K562 (cell line): Measurements from ENCODE around the gene COG6. TPM values are rescaled to one million over a fixed set of nuclear protein-coding genes. Genes with fewer than 3 reads are reported as not detected.

Experiments
- ATAC-seq: fragments of 200-7000 bp; cut with Tn5 transposase; 3 replicates; pipeline ENCODE4 v1.9.1; 2020; ENCODE audit warnings: moderate library complexity
- BruUV-seq: library from RNA; stranded (reverse); fragments of 400-500 nt; replicated peaks from 2 replicates; lab custom pipeline; 2021; lab: Mats Ljungman, UMichigan
- CTCF ChIA-PET: fragments of 300-600 bp; formaldehyde crosslinking; extraction: SDS; loops from one replicate; lab custom pipeline; 2021; ENCODE audit warnings: low intra/inter-chr PET ratio; lab: Yijun Ruan, JAX
- POLR2A ChIA-PET: fragments of 300-600, 350-650 bp; sonication (Branson Sonifier 250); formaldehyde crosslinking; extraction: SDS; loops from one replicate; lab custom pipeline; 2021; ENCODE audit warnings: antibody characterized with exemption, inconsistent platforms; lab: Yijun Ruan, JAX
- DNase-seq, 4 experiments: peaks; one replicate each; pipeline versions ENCODE4 v3.0.0 to v3.0.0-alpha.2; 2011 to 2018; ENCODE audit warnings: low spot score in 3 of 4, mixed read lengths in 3 of 4; ENCODE audit errors: extremely low read depth in 1 of 4
- FAIRE-seq: peaks from 2 replicates; lab custom pipeline; 2011; peaks lifted over from hg19 to GRCh38; lab: Jason Lieb, UNC
- H2AFZ ChIP-seq: 2 replicates; pipeline ENCODE4 v1.6.0; 2011; ENCODE audit warnings: low read depth, low read length, control low read depth, inconsistent platforms
- H3K27ac ChIP-seq: fragments of 200-600 bp; 3 replicates; pipeline ENCODE4 v1.8.0; 2011; ENCODE audit warnings: low read depth, mild to moderate bottlenecking, control low read depth, inconsistent platforms, low read length, moderate library complexity, mixed read lengths; ENCODE audit errors: extremely low read depth
- H3K27me3 ChIP-seq, 2 experiments: fragments of 300-600 bp in 1 of 2; 2 replicates in 1 of 2; 3 replicates in 1 of 2; pipeline versions ENCODE4 v1.6.0 to v1.8.0; 2011; ENCODE audit warnings: inconsistent platforms in 2 of 2, low read length in 2 of 2, mild to moderate bottlenecking in 1 of 2, mixed read lengths in 1 of 2, moderate library complexity in 1 of 2; ENCODE audit not compliant: control insufficient read depth in 2 of 2, insufficient read depth in 2 of 2
- H3K36me3 ChIP-seq: fragments of 300-600 bp; 3 replicates; pipeline ENCODE4 v1.8.0; 2011; ENCODE audit warnings: mild to moderate bottlenecking, low read length, inconsistent platforms; ENCODE audit not compliant: control insufficient read depth, insufficient read depth
- H3K4me1 ChIP-seq, 2 experiments: fragments of 200-600 bp in 1 of 2; replicated peaks in 1 of 2; 2 replicates in 1 of 2; 3 replicates in 1 of 2; pipeline versions ENCODE4 v1.5.1 to v1.8.0; 2011; ENCODE audit warnings: inconsistent platforms in 2 of 2, low read length in 2 of 2, mild to moderate bottlenecking in 1 of 2, mixed read lengths in 1 of 2, moderate library complexity in 1 of 2; ENCODE audit not compliant: control insufficient read depth in 2 of 2, insufficient read depth in 2 of 2
- H3K4me2 ChIP-seq: 2 replicates; pipeline ENCODE4 v1.6.1; 2011; ENCODE audit warnings: low read length, control low read depth, inconsistent platforms, mixed read lengths; ENCODE audit not compliant: insufficient read depth
- H3K4me3 ChIP-seq: fragments of 200-600 bp; sonication (generic), shearing (Covaris generic); 2 replicates; pipeline ENCODE4 v1.5.1; 2016; ENCODE audit warnings: control low read depth, inconsistent platforms
- H3K79me2 ChIP-seq: fragments of 200-600 bp; 3 replicates; pipeline ENCODE4 v1.8.0; 2011; ENCODE audit warnings: low read length, inconsistent platforms; ENCODE audit not compliant: control insufficient read depth, insufficient read depth
- H3K9ac ChIP-seq, 2 experiments: 2 replicates each; pipeline versions ENCODE4 v1.6.0 to v1.6.1; 2011; ENCODE audit warnings: low read depth in 2 of 2, low read length in 2 of 2, control low read depth in 1 of 2, inconsistent platforms in 1 of 2, mild to moderate bottlenecking in 1 of 2, mixed read lengths in 1 of 2; ENCODE audit not compliant: insufficient read depth in 1 of 2
- H3K9me1 ChIP-seq: one replicate; pipeline ENCODE4 v1.6.0; 2011; ENCODE audit warnings: inconsistent platforms, mild to moderate bottlenecking, low read length, moderate library complexity; ENCODE audit not compliant: control insufficient read depth, insufficient read depth
- H3K9me3 ChIP-seq: replicated peaks from 2 replicates; pipeline ENCODE4 v1.5.1; 2011; ENCODE audit warnings: low read depth, low read length, inconsistent platforms; ENCODE audit not compliant: control insufficient read depth, insufficient read depth
- H4K20me1 ChIP-seq: replicated peaks from 2 replicates; pipeline ENCODE4 v1.6.1; 2011; ENCODE audit warnings: low read length, inconsistent platforms, mixed read lengths; ENCODE audit not compliant: control insufficient read depth, insufficient read depth
- CBFB ChIP-seq: sonication (generic); formaldehyde crosslinking; IDR thresholded peaks from 2 replicates; pipeline ENCODE4 v1.4.0; 2020; ENCODE audit warnings: mild to moderate bottlenecking, missing genetic modification reagents
- CXXC5 ChIP-seq: fragments of 250-450 bp; sonication (Bioruptor Pico); IDR thresholded peaks from 2 replicates; pipeline ENCODE4 v1.8.0; 2022; ENCODE audit warnings: inconsistent platforms, mild to moderate bottlenecking, moderate library complexity
- MEIS2 ChIP-seq: fragments of 450-650 bp; IDR thresholded peaks from 2 replicates; pipeline ENCODE4 v1.6.1; 2014; ENCODE audit warnings: mild to moderate bottlenecking; ENCODE audit not compliant: partially characterized antibody
- TAL1 ChIP-seq: fragments of 450-650 bp; IDR thresholded peaks from 2 replicates; pipeline ENCODE4 v1.6.1; 2016; ENCODE audit warnings: mild to moderate bottlenecking
- THRA ChIP-seq: fragments of 450-650 bp; IDR thresholded peaks from 2 replicates; pipeline ENCODE4 v1.6.1; 2017; ENCODE audit warnings: mild to moderate bottlenecking, moderate library complexity
- ZNF232 ChIP-seq: sonication (generic); formaldehyde crosslinking; IDR thresholded peaks from 2 replicates; pipeline ENCODE4 v1.8.0; 2022; ENCODE audit warnings: mild to moderate bottlenecking, missing genetic modification reagents
- WGBS: fragments of 100-300 bp; shearing (Covaris generic); methylation state at CpG from one replicate; pipeline ENCODE4 v1.1.6; 2016; ENCODE audit warnings: low coverage, mixed read lengths; ENCODE audit not compliant: insufficient coverage; ENCODE audit errors: missing lambda C conversion rate; 5-methylcytosine and 5-hydroxymethylcytosine counted together
- in situ Hi-C: fragments of 300-500 bp; cut with MboI; formaldehyde crosslinking; loops from 4 replicates; pipeline ENCODE4 v1.15.0; 2018; ENCODE audit warnings: inconsistent platforms, mixed read lengths
- intact Hi-C: fragments of 100-400 bp; cut with micrococcal nuclease; formaldehyde crosslinking; loops from 2 replicates; pipeline ENCODE4 v1.14.2; 2022
- polyA plus RNA-seq, 8 experiments: library from polyadenylated mRNA; depleted of rRNA in 4 of 8; stranded (reverse) in 5 of 8; unstranded in 3 of 8; fragments of >200 nt; fragmentation: Nextera tagmentation in 2 of 8; fragmentation: Illumina TruSeq in 1 of 8; extraction: Ambion mirVana in 2 of 8; extraction: Trizol in 1 of 8; gene quantifications; 2 replicates each; pipeline versions ENCODE4 v1.2.1 to v1.2.3, GENCODE V29; 2011 to 2014; ENCODE audit warnings: inconsistent platforms in 1 of 8, missing spikeins in 1 of 8
- total RNA-seq, 7 experiments: library from RNA; depleted of rRNA in 6 of 7; stranded (reverse); fragments of >200 nt in 6 of 7; fragmentation: Illumina TruSeq in 2 of 7; extraction: Trizol in 2 of 7; gene quantifications; 2 replicates each; pipeline versions ENCODE4 v1.2.1 to v1.2.3, GENCODE V29; 2011 to 2021; ENCODE audit warnings: low replicate concordance in 1 of 7

Gene COG6
- total and polyA plus RNA-seq, 9 of the 15 experiments (the other 6 are each of a cell fraction or from before 2014, with no cell fraction given), result 2.6 to 20.9 (median 9.6) TPM

GRCh38 chr13:39656325-39656677 lies 839 bp downstream of the COG6 start:
- H3K9me3 ChIP-seq, result no peaks in the 10 kb centered on the region
- H3K4me2 ChIP-seq, result peak overlapping the region; percentile 89
- ChIA-PET POLR2A (no interaction called here), CTCF (no interaction called here)
- peak; percentile 55 for ATAC-seq
- in situ Hi-C loops, result no loop called here
- peaks cover 13% of the 10 kb centered on the region for H3K79me2 ChIP-seq
- peak in 1 of 4 experiments; percentile 27 for DNase-seq
- H3K36me3 ChIP-seq, result peaks cover 7% of the 10 kb centered on the region; the same call in 2 of the 3 replicates
- no peak for TF ChIP-seq ZNF232
- no peak for TF ChIP-seq TAL1
- TF ChIP-seq CBFB (CRISPR knock-in tag), result no peak
- TF ChIP-seq MEIS2, result peak; percentile 13
- TF ChIP-seq CXXC5 (CRISPR knock-in tag), result no peak
- no peak for TF ChIP-seq THRA
- intact Hi-C loops, result no loop called here
- H4K20me1 ChIP-seq, result no peaks in the 10 kb centered on the region
- 1% methylated on average over 7 of the region's 7 CpGs for WGBS
- H3K9ac ChIP-seq, result peak overlapping the region; percentile 65 to 95; a peak in 3 of 4 replicates
- H3K4me1 ChIP-seq, result peaks cover 0 to 6% of the 10 kb centered on the region in 2 experiments; a peak in 2 of 5 replicates
- FAIRE-seq, result no peak
- no peak overlapping the region; the same call in 2 of the 3 replicates for H3K27ac ChIP-seq
- H3K4me3 ChIP-seq, result peak overlapping the region; percentile 79
- BruUV-seq, result TSS peak; percentile 55
- H2AFZ ChIP-seq, result peak overlapping the region; percentile 96
- H3K9me1 ChIP-seq, result no peaks in the 10 kb centered on the region
- H3K27me3 ChIP-seq, result no peaks in the 10 kb centered on the region
